22Rv1 (cell line): Measurements from ENCODE around the gene SRP54.

Experiments
- H3K27ac ChIP-seq: fragments of 450-650 bp; 2 replicates; pipeline ENCODE4 v1.5.1; 2017
- CTCF ChIP-seq: fragments of 450-650 bp; IDR thresholded peaks from 2 replicates; pipeline ENCODE4 v1.5.1; 2017; ENCODE audit warnings: mild to moderate bottlenecking
- ZFX ChIP-seq: fragments of 450-650 bp; IDR thresholded peaks from 2 replicates; pipeline ENCODE4 v1.6.1; 2017; ENCODE audit warnings: antibody characterized with exemption, borderline replicate concordance

The SRP54 gene

GRCh38 chr14:35072226-35072625 lies 89.4 kb downstream of the SRP54 start:
- TF ChIP-seq CTCF (no peak), ZFX (no peak)
- H3K27ac ChIP-seq, result no peak overlapping the region

GRCh38 chr14:35073486-35073885 lies 90.7 kb downstream of the SRP54 start:
- H3K27ac ChIP-seq, result no peak overlapping the region
- TF ChIP-seq ZFX (no peak), CTCF (no peak)

- H3K27ac ChIP-seq, result no peak overlapping the region
- no peak for TF ChIP-seq ZFX
- TF ChIP-seq CTCF, result no peak
Observed at GRCh38 chr14:35078082-35078481, 95.3 kb downstream of the SRP54 start.
